MM.1S (cell line): ENCODE results near the gene INPP5D.

Experiments used
- CTCF ChIP-seq: fragments of 300-600 bp; sonication (generic); IDR thresholded peaks from 2 replicates; pipeline ENCODE4 v1.5.1; 2016; ENCODE audit warnings: antibody characterized with exemption, low read length, mixed read lengths
- EZH2 ChIP-seq: fragments of 300-600 bp; sonication (generic); optimal IDR thresholded peaks from 2 replicates; pipeline ENCODE3; 2017; ENCODE audit warnings: low read depth, mild to moderate bottlenecking, antibody characterized with exemption, low read length, mixed read lengths
- EZH2phosphoT487 ChIP-seq: fragments of 300-600 bp; sonication (generic); IDR thresholded peaks from 2 replicates; pipeline ENCODE4 v1.6.1; 2018; ENCODE audit warnings: antibody characterized with exemption, low read length

- TF ChIP-seq CTCF (no peak), EZH2 (no peak), EZH2phosphoT487 (no peak)
Measured at GRCh38 chr2:233105156-233105895, 45.2 kb downstream of the INPP5D start.
